Mucosa of descending colon (tissue), 3 donors: ENCODE measurements around the gene HCFC2. TPM values are rescaled to one million over a fixed set of nuclear protein-coding genes. Genes with fewer than 3 reads are reported as not detected.

Experiments used
- ATAC-seq: fragments of 200-7000 bp; cut with Tn5 transposase; one replicate; pipeline ENCODE4 v1.9.1; 2020; ENCODE audit warnings: mild to moderate bottlenecking, moderate library complexity
- DNase-seq, 3 donors: peaks; one replicate each; pipeline ENCODE4 v3.0.0-alpha.2; 2020
- H3K36me3 ChIP-seq: fragments of 200-600 bp; one replicate; pipeline ENCODE4 v1.8.0; 2021; ENCODE audit warnings: low read depth, mild to moderate bottlenecking
- H3K4me1 ChIP-seq: fragments of 200-600 bp; one replicate; pipeline ENCODE4 v1.8.0; 2021; ENCODE audit warnings: low read depth, mild to moderate bottlenecking
- H3K4me3 ChIP-seq: fragments of 200-600 bp; one replicate; pipeline ENCODE4 v1.8.0; 2021; ENCODE audit warnings: mild to moderate bottlenecking
- H3K9me3 ChIP-seq: fragments of 200-600 bp; one replicate; pipeline ENCODE4 v1.8.0; 2021; ENCODE audit warnings: mild to moderate bottlenecking
- intact Hi-C, 2 donors: fragments of 100-400 bp; cut with DNase I in 1 of 2; cut with micrococcal nuclease in 1 of 2; formaldehyde crosslinking; loops; one replicate each; pipeline versions ENCODE4 v1.11.0 to v1.11.1; 2022; cut with DNase I, micrococcal nuclease
- total RNA-seq, 3 donors: library from RNA; stranded (reverse); fragmentation: NEBNext Ultra II Directional in 2 of 3; extraction: Animal tissue kit (Norgen Biotek cat#: 25700) in 2 of 3; gene quantifications; one replicate each; pipeline versions ENCODE4 v1.2.1 to v1.2.4, GENCODE V29; 2021 to 2023
- TF ChIP-seq, protein P1 (sequence below): fragments of 200-600 bp; IDR thresholded peaks from one replicate; pipeline ENCODE4 v1.8.0; 2022; ENCODE audit warnings: antibody characterized with exemption, mild to moderate bottlenecking
- donor health status: DM: no; HTN: no; CAD: no; lungs with moderate emphysema.
- donor health status: DM: no; HTN: no; CAD: no.
- donor health status: DM: no; HTN: yes; CAD: no.

HCFC2 gene
- total RNA-seq, 3 donors from 2014 or later: 13.8 to 31.9 (median 14.2) TPM

DNA sequence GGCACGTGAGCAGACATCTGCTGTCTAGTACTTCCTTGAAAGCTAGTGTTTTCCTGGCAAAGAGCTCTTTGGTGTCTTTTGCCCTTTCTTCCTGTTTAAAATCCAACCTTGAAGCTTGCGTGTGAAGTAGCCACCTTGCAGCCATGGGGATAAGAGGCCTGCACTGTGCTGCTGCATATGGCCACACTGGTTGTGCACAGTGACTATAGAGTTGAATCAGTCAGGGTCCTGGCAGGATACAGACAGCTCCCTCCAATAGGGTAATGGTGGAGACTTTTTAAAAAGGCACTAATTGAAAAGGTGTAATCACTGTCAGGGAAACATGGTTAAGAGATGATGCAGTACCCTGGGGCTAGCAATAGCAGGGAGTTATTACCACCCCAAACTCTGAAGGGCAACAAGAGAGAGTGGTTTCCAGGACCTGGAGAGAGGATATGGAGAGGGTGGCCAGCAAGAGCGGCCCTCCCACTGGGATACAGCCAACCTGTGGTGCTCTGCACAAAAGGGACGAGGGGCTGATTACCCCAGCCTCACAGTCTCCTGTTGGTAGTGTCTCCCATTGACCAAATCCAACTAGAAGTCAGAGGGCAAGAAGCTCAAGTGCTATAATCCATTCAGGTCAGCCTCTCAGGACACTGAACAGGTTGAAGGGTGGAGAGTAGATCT lies 9.5 kb upstream of the HCFC2 start:
- no peak overlapping the region for H3K4me3 ChIP-seq
- no peaks in the 10 kb centered on the region for H3K9me3 ChIP-seq
- no peaks in the 10 kb centered on the region for H3K36me3 ChIP-seq
- ATAC-seq (no peak), DNase-seq (no peak)
- intact Hi-C loops: no loop called here
- H3K4me1 ChIP-seq: no peaks in the 10 kb centered on the region
- TF ChIP-seq, protein P1, sequence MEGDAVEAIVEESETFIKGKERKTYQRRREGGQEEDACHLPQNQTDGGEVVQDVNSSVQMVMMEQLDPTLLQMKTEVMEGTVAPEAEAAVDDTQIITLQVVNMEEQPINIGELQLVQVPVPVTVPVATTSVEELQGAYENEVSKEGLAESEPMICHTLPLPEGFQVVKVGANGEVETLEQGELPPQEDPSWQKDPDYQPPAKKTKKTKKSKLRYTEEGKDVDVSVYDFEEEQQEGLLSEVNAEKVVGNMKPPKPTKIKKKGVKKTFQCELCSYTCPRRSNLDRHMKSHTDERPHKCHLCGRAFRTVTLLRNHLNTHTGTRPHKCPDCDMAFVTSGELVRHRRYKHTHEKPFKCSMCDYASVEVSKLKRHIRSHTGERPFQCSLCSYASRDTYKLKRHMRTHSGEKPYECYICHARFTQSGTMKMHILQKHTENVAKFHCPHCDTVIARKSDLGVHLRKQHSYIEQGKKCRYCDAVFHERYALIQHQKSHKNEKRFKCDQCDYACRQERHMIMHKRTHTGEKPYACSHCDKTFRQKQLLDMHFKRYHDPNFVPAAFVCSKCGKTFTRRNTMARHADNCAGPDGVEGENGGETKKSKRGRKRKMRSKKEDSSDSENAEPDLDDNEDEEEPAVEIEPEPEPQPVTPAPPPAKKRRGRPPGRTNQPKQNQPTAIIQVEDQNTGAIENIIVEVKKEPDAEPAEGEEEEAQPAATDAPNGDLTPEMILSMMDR: no peak

GRCh38 chr12:104055686-104056388 lies 8.5 kb upstream of the HCFC2 start:
- ATAC-seq: peak; percentile 84
- intact Hi-C loops: no loop called here
- no peaks in the 10 kb centered on the region for H3K36me3 ChIP-seq
- H3K4me1 ChIP-seq: no peaks in the 10 kb centered on the region
- peak in 2 of 3 donors; percentile 41 to 57 for DNase-seq
- no peak overlapping the region for H3K4me3 ChIP-seq
- TF ChIP-seq, protein P1: no peak
- H3K9me3 ChIP-seq: no peaks in the 10 kb centered on the region

GRCh38 chr12:104056419-104056972 lies 7.8 kb upstream of the HCFC2 start:
- DNase-seq (no peak), ATAC-seq (peak; percentile 64)
- Histone ChIP-seq H3K4me3 (no peak overlapping the region), H3K9me3 (no peaks in the 10 kb centered on the region), H3K36me3 (no peaks in the 10 kb centered on the region), H3K4me1 (no peaks in the 10 kb centered on the region)
- TF ChIP-seq, protein P1: no peak
- intact Hi-C loops: no loop called here

- H3K4me1 ChIP-seq: no peaks in the 10 kb centered on the region
- H3K4me3 ChIP-seq: no peak overlapping the region
- H3K9me3 ChIP-seq: no peaks in the 10 kb centered on the region
- no peak for ATAC-seq
- intact Hi-C loops: no loop called here
- DNase-seq: no peak
- TF ChIP-seq, protein P1: no peak
- no peaks in the 10 kb centered on the region for H3K36me3 ChIP-seq
These were observed 6.5 kb upstream of the HCFC2 start for GRCh38 chr12:104057771-104058197.

GRCh38 chr12:104058802-104059201 lies 5.5 kb upstream of the HCFC2 start:
- no peak for ATAC-seq
- intact Hi-C loops: no loop called here
- Histone ChIP-seq H3K4me3 (no peak overlapping the region), H3K9me3 (no peaks in the 10 kb centered on the region), H3K4me1 (peaks cover 3% of the 10 kb centered on the region), H3K36me3 (no peaks in the 10 kb centered on the region)
- DNase-seq: no peak
- TF ChIP-seq, protein P1: no peak
